CD4-positive, alpha-beta T cell treated with Interleukin-15 for 4 hours (primary cell): Measurements from ENCODE around the gene CMPK2.
A peak's percentile ranks its signal among the peaks of the same experiment; 100 is the strongest.
"Not testable (repeated sequence)": the region's sequence is repeated elsewhere in the genome, so short reads cannot be mapped to it uniquely, and the experiment has no call there.

Experiments used
- DNase-seq: peaks from one replicate; pipeline ENCODE4 v3.0.0-alpha.2; 2020; ENCODE audit warnings: low spot score

Gene CMPK2, protein sequence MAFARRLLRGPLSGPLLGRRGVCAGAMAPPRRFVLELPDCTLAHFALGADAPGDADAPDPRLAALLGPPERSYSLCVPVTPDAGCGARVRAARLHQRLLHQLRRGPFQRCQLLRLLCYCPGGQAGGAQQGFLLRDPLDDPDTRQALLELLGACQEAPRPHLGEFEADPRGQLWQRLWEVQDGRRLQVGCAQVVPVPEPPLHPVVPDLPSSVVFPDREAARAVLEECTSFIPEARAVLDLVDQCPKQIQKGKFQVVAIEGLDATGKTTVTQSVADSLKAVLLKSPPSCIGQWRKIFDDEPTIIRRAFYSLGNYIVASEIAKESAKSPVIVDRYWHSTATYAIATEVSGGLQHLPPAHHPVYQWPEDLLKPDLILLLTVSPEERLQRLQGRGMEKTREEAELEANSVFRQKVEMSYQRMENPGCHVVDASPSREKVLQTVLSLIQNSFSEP

DNA sequence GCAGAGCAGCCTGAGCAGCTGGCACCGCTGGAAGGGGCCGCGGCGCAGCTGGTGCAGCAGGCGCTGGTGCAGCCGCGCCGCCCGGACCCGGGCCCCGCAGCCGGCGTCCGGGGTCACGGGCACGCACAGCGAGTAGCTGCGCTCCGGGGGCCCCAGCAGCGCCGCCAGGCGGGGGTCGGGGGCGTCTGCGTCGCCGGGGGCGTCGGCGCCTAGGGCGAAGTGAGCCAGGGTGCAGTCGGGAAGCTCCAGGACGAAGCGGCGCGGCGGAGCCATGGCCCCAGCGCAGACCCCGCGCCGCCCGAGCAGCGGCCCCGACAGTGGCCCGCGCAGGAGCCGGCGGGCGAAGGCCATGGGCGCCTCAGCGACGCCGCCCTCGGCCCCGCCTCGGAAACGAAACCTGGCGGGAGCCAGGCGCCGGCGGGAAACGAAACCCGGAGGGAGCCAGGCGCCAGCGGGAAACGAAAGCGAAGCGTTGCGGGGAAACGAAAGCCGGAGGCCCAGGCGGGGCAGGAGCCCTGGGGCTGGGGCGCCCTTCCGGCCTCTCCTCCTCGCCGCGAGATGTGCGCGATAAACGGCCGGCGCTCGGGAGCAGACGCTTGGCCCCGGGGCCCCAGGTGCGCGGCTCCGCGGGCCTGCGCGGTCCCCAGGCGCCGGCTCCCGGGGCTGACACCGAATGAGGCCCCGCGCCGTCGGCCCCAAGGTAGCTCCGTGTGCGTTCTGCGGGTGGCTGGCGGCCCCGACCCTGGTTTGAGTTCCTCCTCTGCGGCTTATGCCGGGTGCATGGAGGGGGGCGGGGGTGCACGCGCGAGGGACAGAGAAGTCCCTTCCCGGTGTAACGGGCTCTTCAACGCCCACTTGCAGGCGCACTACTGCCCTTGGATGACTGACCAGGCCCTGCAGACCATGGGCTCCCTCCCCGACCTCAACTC, at the start of gene CMPK2:
CMPK2 (minus strand) TSS at position 562 of the 929 bp plus-strand sequence; CDS start at position 351, 211 bp downstream.
- peak; percentile 74 for DNase-seq

DNA sequence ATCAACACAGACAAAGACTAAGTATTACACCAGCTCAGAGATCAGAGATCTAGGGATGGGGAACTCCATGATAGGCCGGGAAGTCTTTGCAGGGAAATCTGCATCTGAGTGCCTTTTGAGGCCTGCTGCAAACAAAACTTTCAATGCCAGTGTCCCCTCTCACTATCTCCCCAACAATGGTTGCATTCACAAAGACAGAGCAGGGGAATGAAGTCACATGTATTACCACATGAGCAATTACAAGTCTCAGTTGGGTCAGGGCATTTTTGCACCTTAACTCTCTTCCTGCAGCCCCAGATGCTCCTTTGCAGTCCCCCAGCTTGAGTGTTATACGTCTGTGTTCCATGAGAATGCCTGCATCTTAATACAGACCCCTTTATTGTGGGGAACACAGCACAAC, 49.7 kb upstream of the CMPK2 start:
- DNase-seq = no peak

GRCh38 chr2:6914828-6915227, 49.1 kb upstream of the CMPK2 start:
- DNase-seq = peak; percentile 15

GRCh38 chr2:6913415-6914157, 47.9 kb upstream of the CMPK2 start:
- peak; percentile 70 for DNase-seq

DNA sequence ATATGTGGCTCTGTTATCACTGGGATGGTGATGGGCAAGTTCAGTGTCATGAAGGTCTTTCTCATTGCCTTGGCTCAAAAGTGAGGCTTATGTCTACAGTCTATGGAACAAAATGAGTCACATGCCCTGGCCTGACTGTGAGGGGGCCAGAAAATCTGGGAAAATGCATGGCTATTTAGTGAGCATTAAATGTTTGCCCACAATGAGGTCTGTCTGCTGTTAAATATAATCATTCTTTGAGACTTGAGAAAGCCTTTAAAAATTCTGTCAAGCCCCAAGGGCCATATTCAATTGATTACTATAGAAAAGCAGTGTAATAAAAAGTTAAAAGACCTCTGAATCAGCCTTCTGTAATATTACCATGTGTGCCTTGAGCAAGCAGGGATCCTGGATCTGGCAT, 46.0 kb upstream of the CMPK2 start:
- DNase-seq = no peak

GRCh38 chr2:6909431-6910385, 44.0 kb upstream of the CMPK2 start:
- peak; percentile 76 for DNase-seq

DNA sequence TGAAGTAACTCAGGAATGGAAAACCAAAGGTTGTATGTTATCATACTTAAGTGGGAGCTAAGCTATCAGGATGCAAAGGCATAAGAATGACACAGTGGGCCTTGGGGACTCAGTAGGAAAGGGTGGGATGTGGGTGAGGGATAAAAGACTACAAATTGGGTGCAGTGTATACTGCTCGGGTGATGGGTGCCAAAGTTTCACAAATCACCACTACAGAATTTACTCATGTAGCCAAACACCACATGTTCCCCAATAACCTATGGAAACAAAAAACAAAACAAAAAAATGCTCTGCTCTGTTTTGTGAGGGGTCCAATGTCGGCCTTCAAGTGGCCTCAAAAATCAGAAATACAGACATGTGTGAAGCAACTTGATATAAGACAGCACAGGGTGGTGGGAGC, 42.6 kb upstream of the CMPK2 start:
- no peak for DNase-seq

GRCh38 chr2:6906165-6906741, 40.5 kb upstream of the CMPK2 start:
- peak; percentile 61 for DNase-seq

DNA sequence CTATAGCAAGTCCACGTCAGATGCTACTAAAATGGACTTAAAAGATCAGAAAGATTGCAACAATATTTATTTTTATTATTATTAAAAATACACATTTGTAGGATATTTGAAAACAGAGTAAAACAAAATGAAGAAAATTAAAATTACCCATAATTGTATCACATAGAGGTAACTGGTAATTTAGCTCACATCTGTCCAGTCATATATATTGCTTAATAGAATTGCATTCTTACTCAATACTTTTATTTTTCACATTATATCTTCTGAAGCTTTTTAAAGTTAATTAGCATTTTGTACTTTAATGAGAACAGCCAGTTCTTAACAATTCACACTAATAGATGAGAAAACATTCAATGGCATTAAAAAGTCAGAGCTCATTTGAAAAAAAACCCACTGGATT, 40.0 kb upstream of the CMPK2 start:
- DNase-seq = no peak

DNA sequence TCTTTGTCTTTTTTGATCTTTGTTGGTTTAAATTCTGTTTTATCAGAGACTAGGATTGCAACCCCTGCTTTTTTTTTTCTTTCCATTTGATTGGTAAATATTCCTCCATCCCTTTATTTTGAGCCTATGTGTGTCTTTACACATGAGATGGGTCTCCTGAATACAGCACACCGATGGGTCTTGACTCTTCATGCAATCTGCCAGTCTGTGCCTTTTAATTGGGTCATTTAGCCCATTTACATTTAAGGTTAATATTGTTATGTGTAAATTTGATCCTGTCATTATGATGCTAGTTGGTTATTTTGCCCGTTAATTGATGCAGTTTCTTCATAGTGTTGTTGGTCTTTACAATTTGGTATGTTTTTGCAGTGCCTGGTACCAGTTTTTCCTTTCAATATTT, 36.9 kb upstream of the CMPK2 start:
- not testable (repeated sequence) for DNase-seq

- peak; percentile 58 for DNase-seq
These were observed 31.4 kb upstream of the CMPK2 start for GRCh38 chr2:6896930-6897759.

- DNase-seq = no peak
These were observed 28.3 kb upstream of the CMPK2 start for GRCh38 chr2:6893876-6894482.

DNA sequence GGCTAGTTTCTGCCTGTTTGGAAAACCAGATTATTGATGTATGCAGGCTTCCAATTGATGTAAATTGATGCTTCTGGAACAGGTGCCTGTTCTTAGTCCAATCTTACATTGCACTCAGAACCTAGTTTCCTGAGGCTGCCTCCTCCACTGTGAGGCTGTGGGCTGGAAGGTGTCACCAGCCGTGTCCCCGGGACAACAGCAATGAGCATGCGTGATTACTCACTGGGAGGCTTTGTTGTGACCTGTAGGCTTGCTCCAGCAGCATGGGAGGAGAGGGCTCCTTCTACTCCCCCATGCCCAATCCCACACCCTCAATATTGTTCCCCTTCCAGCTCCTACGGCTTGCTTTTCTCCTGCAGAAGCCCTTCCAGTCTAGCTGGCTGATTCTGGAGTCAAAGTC, 23.0 kb upstream of the CMPK2 start:
- no peak for DNase-seq

- DNase-seq = no peak
These were observed 22.1 kb upstream of the CMPK2 start for GRCh38 chr2:6887751-6888192.

- no peak for DNase-seq
These were observed 20.3 kb upstream of the CMPK2 start for GRCh38 chr2:6885968-6886367.

DNA sequence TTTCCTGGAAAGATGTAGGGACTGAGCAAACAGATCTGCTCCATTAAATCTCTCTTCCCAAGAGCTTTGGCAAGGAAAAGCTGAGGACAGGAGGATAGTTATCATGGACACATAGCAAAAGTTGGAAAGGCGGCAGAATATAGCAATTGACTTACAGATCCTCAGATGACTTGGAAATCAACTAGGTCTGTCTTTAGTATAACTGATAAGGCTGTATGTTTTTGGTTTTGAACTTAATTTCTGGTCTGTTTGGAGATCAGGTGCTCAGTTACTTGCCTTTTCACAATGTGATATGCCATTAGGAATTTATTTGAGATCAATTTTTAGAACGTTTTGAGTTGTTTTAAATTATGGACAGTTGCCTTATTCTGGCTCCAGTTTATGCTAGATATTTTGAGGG, 19.8 kb upstream of the CMPK2 start:
- no peak for DNase-seq

- DNase-seq = no peak
These were observed 17.9 kb upstream of the CMPK2 start for GRCh38 chr2:6883448-6884122.

DNA sequence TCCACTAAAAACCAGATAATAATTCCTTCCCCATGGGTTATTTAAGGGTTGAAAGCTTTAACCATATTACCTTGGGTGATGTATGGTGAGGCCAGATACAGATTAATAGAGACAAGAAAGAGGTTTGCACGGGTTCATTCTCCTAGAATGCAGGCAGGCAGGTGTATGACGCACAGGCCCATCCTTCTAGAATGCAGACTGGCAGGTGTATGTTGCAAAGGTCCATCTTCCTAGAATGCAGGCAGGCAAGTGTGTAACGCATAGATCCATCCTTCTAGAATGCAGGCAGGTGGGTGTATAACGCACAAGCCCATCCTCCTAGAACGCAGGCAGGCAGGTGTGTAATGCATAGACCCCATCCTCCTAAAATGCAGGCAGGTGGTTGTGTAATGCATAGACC, 15.8 kb upstream of the CMPK2 start:
- no peak for DNase-seq

DNA sequence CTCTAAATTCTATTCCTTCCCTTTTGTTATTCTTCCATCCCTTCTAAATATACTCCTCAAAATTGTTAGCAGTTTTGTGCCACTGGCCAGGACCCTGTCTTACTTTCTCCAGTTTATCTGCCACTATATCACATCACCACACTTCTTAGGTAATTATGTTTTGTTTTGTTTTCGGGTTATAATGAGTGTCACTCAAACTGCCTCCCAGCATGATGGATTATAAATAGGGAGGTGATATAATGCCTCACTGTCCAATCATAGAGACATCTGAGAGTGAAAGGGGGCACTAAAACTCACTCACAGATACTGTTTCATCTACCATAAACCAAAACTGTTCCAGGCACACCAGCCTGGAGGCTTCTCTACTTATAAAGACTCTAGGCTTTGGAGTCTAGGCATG, 15.3 kb upstream of the CMPK2 start:
- no peak for DNase-seq
